NCI-H345 treated with DMSO at 0.1 percent for 48 hours (cell line): ENCODE results near the gene NAA25.
A peak's percentile ranks its signal among the peaks of the same experiment; 100 is the strongest.
"Not testable (repeated sequence)": the region's sequence is repeated elsewhere in the genome, so short reads cannot be mapped to it uniquely, and the experiment has no call there.

Experiments
- DNase-seq: peaks from one replicate; lab custom pipeline; 2025; ENCODE audit not compliant: unreplicated experiment; lab: John Stamatoyannopoulos, UW

Gene NAA25

DNA sequence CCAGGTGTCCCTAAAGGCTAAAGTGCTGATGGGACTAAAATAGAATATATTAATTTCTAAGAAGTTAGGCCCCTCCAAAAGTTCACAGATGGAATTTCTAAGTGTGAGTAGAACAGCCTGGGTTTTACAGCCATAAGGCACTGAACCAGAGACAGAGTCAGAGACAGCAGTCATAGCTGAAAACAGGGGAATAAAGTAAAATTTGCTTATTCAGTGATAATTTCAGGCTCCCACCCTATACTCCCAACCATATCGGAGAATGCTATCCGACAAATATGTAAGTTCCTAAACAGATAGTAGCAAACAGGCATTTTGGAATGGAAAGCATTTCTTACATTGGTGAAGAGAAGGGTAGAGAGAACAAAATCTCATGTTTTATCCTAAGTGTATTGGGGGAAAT, 45.3 kb downstream of the NAA25 start:
- DNase-seq, result no peak

DNA sequence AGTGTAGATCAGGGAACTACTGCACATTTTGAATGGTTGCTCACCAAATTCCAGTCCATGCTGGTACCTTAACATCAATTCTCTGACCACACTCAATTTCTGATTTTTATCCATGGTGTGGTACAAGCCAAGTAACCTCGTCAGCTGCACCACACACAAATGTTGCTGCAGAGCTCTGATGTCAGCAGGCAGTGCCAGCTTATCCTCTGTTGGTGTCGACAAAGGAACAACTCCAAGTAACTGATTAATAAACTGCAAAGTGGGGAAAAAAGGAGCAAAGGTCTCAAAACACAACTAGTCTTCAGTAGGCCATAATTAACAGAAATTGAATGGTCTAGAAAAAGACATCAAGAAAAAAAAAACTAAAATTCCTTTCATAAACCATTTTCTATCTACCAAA, 47.4 kb downstream of the NAA25 start:
- no peak for DNase-seq

DNA sequence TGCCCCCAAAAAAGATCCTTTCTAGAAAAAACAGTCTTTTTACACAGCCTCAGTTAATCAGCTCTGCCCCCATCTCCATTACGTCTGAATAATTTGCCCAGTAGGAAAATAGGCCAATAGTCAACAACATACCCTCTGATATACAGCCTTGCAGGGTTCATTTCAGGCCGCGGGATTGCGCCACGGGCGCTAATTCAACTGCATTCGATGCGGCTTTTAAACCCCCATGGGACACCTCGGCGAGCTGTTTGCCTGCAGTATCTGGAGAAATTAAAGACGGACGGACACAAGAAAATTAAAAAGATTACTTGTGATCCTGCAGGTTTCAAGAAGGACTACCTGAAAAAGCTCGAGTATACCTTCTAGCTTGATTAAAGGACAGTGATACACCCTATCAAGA, 59.2 kb downstream of the NAA25 start:
- DNase-seq, result no peak

DNA sequence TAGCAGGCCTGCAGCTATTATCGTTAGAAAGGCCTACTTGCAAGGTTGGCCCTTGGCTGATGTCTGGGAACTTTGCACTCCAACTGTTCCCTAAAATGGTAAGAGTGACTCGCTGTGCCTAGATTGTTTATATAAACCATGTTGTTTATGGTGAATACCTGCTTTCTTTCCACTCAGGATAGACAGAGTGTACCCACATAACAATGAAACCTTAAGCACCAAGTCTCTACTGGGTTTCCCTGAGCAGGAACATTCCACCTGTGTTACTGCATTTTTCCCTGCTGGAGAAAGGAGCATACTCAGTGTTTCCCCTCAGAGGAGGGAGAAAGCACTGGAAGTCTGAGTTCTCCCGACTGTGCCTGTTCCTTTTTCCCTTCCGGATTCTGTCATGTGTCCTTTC, 62.6 kb downstream of the NAA25 start:
- DNase-seq, result no peak

DNA sequence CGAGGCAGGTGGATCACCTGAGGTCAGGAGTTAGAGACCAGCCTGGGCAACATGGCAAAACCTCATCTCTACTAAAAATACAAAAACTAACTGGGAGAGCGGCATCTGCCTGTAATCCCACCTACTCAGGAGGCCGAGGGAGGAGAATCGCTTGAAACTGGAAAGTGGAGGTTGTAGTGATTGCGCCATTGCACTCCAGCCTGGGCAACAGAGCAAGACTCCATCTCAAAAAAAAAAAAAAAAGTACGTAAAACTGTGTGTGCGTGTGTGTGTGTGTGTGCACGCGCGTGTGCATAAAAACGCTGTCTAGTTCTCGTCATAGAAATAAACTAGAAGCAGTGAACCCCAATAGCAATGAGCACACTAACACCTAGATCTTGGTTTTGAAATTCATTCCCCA, 72.0 kb downstream of the NAA25 start:
- DNase-seq, result not testable (repeated sequence)

DNA sequence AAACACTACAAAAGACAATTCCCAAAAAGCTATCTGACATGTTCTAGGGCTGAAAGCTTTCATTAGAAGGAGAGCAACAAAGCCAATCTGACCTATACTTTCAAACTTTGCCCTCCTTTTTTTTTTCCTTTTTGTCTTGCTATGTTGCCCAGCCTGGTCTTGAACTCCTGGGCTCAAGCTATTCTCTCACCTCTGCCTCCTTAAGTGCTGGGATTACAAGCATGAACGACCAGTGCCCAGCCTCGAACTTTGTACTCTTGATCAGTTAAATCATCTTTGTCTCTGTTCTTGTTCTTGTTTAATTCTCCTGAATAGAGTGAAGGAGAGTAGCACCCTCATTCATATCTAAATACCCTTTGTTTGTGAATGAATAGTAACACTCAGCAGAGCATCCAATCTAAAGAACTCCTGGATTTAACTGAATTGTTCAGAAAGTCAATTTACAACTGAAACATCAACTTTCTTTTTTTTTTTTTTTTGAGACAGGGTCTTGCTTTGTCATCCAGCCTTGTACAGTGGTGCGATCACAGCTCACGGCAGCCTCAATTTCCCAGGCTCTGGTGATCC, 73.3 kb downstream of the NAA25 start:
- no peak for DNase-seq

DNA sequence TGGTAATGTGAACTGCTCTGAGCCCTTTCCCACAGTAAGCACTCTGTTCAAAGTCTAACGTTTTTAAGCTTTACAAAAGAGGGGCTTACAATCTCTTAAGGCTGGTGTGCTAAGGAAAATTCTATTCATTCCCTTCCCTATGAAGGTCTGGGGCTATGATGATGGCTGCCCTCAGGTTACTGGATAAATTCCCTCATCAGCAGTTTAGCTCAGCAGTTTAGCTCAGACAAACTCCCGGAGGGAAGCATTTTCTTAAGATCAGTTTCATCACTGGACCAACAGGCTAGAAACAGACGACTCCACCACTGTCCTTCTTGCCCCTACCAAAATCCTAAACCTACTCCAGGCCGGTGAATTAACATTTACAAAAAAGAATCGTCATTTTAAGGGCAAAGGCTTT, 76.3 kb downstream of the NAA25 start:
- DNase-seq, result no peak

DNA sequence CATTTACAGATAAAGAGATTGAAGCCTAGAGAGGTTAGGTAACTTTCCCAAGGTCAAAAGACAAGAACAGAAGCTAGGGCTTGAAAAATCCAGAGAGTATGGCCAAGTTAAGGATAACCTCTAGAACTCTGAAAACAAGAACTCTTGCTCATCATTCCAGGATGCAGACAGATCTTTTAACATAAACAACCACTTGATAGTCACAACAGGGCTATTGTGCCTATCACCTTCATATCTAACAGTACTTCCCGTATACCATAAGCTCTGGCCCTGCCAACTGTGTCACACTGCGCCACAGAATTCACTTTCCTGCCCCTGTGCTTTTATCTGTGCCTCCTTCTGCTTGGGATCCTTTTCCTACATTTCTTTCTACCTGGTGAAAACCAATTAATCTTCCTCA, 77.1 kb downstream of the NAA25 start:
- no peak for DNase-seq

DNA sequence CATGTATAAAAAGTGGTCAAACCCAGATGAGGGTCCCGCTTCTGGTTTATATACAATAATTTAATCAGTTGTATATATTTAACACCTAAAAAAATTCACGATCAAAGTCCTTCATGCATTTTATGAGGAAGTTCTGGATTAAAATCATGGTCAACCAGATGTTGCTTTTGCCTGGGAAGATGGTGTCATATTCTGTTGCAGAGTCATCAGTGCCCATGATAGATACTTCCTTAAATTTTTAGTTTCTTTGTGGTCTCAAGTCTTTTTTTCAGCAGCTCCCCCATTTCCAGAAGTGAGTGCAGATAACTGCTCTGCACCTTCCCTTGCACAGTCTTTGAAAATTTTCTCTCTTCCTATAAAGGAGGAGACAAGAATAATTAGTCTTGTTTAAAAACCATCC, 79.3 kb downstream of the NAA25 start:
- no peak for DNase-seq

DNA sequence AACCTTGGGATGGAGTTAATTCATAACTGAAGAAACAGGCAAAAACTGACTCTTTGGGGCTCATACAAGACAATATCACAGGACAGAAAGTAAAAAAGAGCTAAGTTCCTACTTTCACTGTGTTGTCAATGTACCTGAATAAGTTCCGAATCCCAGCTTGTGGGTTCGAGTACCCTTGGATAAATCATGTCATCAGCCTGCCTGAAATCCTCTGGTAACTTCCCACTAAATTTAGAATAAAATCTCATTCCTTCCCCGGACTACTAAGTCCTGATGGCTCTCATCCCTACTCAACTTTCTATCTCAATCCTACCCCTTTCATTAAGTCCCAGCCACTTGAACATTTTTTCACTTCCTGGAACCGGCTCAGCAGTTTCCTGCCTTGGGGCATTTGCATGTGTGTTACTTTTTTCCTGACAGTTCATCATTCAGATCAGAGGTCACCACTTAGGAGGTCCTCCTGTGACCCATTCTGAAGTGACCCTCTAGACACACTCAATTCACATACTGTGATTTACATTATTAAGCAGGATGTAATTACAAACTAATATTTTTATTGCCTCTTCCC, 82.7 kb downstream of the NAA25 start:
- no peak for DNase-seq

DNA sequence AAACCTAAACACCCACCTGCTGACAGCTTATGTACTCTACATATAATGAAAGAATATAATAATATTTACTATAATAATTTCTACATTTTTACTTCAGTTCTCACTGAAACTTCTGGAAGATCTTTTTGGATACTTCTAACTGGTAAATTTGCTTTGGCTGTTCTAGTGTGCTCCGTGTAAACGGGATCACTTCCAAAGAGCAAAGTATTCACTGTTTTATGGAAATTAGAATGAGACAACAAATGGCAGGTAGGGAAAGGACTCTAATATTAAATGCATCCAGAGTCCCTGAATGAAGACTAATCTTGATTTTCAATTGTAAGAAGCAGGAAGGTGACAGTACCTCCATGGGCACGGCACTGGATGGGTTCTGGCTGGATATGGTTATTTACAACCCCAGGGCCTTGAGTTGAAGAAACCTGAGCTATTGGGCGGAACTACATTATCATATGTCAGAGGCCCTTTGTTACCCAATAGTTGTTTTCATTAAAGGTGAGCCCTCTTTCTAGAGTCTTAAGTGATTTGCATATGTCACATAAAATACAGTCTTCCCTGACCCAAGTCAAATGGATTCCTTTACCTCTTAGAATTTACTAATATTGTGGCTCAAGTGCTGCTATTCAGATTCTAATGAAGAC, 84.7 kb downstream of the NAA25 start:
- DNase-seq, result no peak

DNA sequence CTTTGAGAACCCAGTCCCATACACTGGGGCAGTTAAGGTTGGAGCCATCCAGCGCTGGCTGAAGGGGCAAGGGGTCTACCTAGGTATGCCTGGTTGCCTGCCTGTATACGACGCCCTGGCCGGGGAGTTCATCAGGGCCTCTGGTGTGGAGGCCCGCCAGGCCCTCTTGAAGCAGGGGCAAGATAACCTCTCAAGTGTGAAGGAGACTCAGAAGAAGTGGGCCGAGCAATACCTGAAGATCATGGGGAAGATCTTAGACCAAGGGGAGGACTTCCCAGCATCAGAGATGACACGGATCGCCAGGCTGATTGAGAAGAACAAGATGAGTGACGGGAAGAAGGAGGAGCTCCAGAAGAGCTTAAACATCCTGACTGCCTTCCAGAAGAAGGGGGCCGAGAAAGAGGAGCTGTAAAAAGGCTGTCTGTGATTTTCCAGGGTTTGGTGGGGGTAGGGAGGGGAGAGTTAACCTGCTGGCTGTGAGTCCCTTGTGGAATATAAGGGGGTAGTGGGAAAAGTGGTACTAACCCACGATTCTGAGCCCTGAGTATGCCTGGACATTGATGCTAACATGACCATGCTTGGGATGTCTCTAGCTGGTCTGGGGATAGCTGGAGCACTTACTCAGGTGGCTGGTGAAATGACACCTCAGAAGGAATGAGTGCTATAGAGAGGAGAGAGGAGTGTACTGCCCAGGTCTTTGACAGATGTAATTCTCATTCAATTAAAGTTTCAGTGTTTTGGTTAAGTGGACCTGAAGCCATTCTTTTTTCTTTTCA, 86.2 kb downstream of the NAA25 start:
- no peak for DNase-seq

DNA sequence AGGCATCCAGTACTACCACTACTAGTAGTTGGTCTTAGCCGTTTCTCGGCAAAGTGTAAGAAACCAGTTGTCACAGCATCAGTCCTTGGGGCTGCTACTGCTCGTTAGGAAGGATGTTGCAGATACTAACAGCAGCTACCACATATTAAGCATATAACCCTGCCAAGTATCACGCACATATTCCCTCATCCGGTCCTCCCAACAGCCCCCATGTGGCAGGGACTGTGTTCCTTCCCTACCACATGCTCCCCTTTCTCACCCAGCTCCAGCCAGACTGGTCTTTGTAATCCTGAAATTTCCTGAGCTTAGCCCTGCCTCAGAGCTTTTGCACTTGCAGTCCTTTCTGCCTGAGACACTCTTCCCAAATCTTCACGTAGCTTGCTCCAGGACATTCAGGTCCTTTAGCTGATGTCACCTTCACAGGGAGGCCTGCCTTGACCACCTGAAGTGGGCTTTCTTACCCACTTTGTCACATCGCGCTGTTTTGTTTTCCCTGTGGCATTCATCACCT, 87.6 kb downstream of the NAA25 start:
- DNase-seq, result no peak

DNA sequence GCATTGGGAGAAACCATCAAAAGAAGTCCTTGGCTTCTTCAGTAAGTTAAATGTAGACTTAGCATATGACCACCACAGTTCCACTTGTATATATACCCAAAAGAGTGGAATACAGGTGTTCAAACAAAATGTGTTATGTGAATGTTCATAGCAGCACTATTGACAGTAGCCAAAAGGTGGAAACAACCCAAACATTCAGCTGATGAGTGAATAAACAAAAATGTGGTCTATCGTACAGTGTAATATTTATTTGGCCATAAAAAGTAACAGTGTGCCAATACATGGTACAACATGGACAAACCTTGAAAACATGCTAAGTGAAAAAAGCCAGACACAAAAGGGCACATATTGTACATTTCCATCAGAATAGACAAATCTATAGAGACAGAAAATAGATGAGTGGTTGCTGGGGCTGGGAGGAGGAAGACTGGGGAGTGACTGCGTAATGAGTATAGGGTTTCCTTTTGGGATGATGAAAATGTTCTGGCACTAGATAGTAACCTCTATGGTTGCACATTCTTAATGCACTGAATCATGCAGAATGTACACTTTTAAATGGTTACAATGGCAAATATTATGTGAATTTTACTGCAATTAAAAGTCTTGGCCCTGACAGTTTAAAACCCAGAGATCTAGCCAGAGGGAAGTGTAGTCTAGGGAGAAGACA, 89.9 kb downstream of the NAA25 start:
- DNase-seq, result no peak

DNA sequence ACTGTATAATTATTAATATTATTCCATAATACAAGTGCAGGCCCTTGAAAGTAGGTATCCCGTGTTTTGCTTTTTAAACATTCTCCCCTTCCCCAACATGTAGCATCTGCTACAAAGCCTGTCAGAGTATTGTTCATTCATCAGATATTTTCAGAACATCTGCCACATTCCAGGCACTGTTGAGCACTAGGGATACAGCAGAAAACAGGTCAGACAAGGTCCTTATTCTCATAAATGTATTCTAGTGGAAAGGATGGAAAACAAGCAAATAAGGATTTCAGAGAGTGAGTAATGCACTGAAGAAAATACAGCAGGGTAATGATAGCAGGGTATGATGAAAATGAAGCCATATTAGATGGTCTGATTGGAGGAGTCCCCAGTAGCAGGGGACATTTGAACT, 91.5 kb downstream of the NAA25 start:
- DNase-seq, result no peak

DNA sequence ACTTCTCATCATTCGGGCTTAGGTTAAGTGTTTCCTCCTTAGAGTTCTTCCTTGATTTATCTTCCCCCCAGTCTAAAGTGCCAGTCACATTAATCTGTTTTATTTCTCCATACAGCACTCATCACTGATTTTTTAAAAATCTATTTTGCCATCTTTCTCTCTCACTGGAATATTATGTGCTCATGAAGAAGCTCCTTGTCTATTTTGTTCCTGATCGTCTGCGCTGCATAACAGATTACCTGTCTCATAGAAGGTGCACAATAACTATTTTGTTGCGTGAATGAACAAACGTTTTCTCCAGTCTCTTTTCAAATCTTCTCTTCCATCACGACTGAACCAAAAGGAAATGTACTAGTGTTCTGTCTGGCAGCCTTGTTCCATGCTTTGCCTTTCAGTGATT, 92.6 kb downstream of the NAA25 start:
- DNase-seq, result no peak

DNA sequence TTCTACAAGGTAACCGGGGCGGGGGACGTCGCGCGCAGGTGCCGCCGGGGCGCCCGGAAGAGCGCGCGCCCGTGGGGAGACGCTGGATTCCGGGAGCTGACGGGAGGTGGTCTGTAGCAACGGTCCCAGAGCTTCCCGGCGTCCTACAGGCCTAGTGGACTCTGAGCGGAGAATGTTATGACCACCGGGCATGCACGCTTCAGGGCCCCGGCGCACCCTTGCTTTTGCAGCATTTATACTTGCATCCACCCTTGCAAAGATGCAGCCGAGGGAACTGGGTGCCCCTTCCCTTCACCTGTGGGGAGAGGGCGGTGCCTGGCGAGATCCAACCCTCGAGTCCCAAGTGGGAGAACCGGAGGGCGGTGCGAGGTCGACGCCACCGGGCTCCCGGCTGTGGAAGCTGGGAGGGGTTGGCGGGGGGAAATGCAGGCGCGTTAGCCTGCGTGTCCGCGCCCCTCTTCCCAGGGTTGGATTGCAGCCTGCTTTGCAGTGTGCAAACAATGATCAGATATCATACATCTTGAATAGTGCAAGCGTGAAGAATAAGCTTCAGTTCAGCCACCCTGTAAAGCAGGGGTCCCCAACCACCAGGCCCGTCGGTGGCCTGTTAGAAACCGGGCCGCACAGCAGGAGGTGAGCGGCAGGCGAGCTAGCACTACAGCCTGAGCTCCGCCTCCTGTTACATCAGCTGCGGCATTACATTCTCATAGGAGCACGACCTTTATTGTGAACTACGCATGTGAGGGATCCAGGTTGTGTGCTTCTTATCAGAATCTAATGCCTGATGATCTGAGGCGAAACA, 94.8 kb downstream of the NAA25 start:
- peak; percentile 62 for DNase-seq

DNA sequence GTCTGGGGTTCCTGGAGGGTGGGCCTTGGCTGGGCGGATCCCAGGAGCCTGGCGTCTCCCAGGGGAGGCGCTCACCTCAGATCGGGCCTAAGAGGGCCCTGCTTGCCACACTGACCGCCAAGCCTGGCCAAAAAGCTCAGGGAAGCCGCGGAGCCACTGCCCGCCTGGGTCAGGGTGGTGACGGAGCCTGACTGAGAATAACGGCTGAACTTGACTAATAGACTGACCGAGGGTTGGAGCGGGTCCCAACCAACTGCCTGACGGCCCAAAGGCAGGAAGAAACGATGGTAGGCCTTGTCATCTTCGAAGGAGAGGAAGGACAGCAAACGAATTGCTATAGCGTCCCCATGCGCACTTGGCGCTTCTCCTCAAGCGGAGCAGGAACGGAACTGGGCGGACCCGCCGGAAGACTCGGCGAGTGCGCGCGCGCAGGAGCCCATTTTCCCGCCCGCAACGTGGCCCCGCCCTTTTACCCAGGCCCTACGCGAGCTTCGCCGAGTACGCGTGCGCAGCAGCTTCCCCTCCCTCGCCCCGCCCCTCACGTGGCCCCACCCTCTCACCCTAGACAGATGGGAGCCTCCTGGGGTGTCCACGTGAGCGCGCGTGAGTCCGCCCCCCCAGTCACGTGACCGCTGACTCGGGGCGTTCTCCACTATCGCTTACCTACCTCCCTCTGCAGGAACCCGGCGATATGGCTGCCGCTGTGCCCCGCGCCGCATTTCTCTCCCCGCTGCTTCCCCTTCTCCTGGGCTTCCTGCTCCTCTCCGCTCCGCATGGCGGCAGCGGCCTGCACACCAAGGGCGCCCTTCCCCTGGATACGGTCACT, 95.6 kb downstream of the NAA25 start, which contains the start of the genes ERP29 and TMEM116:
Gene ERP29, plus strand, starts transcription at position 652 of the 826 bp plus-strand sequence. Its CDS starts 40 bp downstream, at position 692.
Gene TMEM116, minus strand, starts transcription at position 391 of the 826 bp plus-strand sequence. CDS start 7,895 bp downstream, outside the sequence.
- peak; percentile 95 for DNase-seq

DNA sequence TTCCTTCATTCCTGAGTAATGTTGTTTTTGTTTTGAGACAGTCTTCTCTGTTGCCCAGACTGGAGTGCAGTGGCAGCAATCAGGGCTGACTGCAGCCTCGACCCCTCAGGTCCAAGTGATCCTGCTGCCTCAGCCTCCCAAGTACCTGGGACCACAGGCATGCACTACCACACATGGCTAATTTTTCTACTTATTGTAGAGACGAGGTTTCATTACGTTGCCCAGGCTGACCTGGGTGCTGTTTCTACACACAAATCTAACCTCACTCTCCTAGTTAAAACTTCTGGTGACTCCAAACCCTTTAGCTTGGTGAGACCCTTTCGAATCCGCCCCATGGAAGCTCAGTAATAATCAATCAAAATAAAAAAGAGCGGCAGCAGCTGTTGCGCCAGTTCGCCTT, 96.9 kb downstream of the NAA25 start:
- no peak for DNase-seq
